T-helper 1 cell treated with Interleukin-12 subunit alpha and Interleukin-12 subunit beta and Interleukin-4 antibody, amounts not matched to agents 30 μg/mL and 1 μg/mL, for 36 hours (primary cell): Measurements from ENCODE around the gene DNLZ.

Source experiments
- H3K27ac Mint-ChIP-seq: one replicate; pipeline ENCODE4 v1.8.0; 2021; ENCODE audit warnings: mild to moderate bottlenecking, mixed read lengths
- H3K27me3 Mint-ChIP-seq: one replicate; pipeline ENCODE4 v1.8.0; 2021; ENCODE audit warnings: low read depth, mixed read lengths
- H3K36me3 Mint-ChIP-seq: one replicate; pipeline ENCODE4 v1.8.0; 2021; ENCODE audit warnings: low read depth, mixed read lengths
- H3K4me1 Mint-ChIP-seq: one replicate; pipeline ENCODE4 v1.8.0; 2021; ENCODE audit warnings: low read depth, mixed read lengths
- H3K4me3 Mint-ChIP-seq: one replicate; pipeline ENCODE4 v1.8.0; 2021; ENCODE audit warnings: mild to moderate bottlenecking, moderate library complexity, mixed read lengths
- H3K9me3 Mint-ChIP-seq: one replicate; pipeline ENCODE4 v1.8.0; 2021; ENCODE audit warnings: mixed read lengths

Gene DNLZ

DNA sequence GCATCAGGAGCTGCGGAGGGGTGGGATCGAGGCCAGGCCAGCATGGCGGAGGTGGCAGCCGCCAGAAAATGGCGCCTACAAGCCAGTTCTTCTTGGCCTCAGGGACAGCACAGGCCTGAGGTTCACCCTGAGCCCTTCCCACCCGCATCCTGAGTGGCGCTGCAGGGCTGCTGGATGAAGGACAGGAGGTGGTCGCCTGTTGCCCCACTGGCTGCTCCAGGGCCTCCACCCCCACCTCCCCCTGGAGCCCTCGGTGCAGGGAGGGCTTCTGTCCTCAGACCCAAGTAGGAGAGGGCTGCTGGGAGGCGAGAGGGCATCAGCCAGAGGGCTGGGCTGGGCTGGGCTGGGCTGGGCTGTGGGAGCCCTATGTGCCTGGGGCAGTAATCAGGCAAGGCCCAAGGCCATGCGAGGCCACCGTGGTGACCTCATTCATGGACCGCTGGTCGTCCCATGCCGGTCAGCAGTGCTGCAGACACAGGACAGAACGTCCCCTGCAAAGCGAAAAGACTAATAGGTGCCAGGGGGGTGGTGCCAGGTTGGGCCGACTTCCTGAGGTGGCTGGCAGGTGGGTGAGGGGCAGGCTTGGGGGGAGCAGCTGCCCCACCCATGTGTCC, 22.4 kb downstream of the DNLZ start:
- Mint-ChIP-seq H3K4me1 (no peaks in the 10 kb centered on the region), H3K4me3 (no peak overlapping the region), H3K27ac (no peak overlapping the region), H3K9me3 (no peaks in the 10 kb centered on the region), H3K27me3 (no peaks in the 10 kb centered on the region), H3K36me3 (no peaks in the 10 kb centered on the region)

DNA sequence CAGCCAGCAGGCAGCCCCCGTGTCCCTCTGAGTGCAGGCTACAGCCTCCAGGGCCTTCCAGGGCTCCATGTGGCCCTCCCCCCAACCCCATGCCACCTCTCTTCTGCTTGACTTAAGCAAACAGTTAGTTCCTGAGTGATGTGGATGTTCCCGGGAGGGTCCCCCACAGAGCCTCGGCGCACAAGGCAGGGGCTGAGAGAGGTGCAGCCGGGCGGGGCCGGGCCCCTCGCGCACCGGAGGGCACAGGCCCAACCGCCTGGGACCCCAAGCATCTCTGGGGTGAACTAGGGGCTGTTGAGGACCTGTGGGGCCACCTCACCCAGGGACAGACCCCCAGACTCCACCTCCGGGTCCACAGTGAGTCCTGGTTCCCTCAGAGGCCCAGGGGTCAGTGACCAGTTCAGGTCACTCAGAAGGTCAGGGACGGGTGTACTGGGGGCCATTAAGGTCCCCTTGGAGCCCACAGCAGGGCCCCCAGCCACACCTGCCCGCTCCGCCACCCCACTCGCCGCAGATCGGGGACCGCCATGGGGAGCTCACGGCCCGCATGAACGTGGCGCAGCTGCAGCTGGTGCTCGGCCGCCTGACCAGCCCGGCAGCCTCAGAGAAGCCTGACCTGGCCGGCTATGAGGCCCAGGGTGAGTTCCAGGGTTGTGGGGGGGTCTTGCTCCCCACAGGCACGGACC, 23.0 kb downstream of the DNLZ start:
- Mint-ChIP-seq H3K27me3 (no peaks in the 10 kb centered on the region), H3K27ac (no peak overlapping the region), H3K4me1 (no peaks in the 10 kb centered on the region), H3K4me3 (no peak overlapping the region), H3K9me3 (no peaks in the 10 kb centered on the region), H3K36me3 (no peaks in the 10 kb centered on the region)

- no peaks in the 10 kb centered on the region for H3K36me3 Mint-ChIP-seq
- no peaks in the 10 kb centered on the region for H3K4me1 Mint-ChIP-seq
- no peaks in the 10 kb centered on the region for H3K27me3 Mint-ChIP-seq
- no peaks in the 10 kb centered on the region for H3K9me3 Mint-ChIP-seq
- H3K27ac Mint-ChIP-seq = no peak overlapping the region
- no peak overlapping the region for H3K4me3 Mint-ChIP-seq
These were observed 23.6 kb downstream of the DNLZ start for GRCh38 chr9:136339958-136340310.

GRCh38 chr9:136339173-136339957, 24.2 kb downstream of the DNLZ start:
- Mint-ChIP-seq H3K36me3 (no peaks in the 10 kb centered on the region), H3K27me3 (no peaks in the 10 kb centered on the region), H3K4me1 (no peaks in the 10 kb centered on the region), H3K27ac (no peak overlapping the region), H3K4me3 (no peak overlapping the region), H3K9me3 (no peaks in the 10 kb centered on the region)

GRCh38 chr9:136338511-136338910, 25.0 kb downstream of the DNLZ start:
- no peak overlapping the region for H3K27ac Mint-ChIP-seq
- no peaks in the 10 kb centered on the region for H3K9me3 Mint-ChIP-seq

DNA sequence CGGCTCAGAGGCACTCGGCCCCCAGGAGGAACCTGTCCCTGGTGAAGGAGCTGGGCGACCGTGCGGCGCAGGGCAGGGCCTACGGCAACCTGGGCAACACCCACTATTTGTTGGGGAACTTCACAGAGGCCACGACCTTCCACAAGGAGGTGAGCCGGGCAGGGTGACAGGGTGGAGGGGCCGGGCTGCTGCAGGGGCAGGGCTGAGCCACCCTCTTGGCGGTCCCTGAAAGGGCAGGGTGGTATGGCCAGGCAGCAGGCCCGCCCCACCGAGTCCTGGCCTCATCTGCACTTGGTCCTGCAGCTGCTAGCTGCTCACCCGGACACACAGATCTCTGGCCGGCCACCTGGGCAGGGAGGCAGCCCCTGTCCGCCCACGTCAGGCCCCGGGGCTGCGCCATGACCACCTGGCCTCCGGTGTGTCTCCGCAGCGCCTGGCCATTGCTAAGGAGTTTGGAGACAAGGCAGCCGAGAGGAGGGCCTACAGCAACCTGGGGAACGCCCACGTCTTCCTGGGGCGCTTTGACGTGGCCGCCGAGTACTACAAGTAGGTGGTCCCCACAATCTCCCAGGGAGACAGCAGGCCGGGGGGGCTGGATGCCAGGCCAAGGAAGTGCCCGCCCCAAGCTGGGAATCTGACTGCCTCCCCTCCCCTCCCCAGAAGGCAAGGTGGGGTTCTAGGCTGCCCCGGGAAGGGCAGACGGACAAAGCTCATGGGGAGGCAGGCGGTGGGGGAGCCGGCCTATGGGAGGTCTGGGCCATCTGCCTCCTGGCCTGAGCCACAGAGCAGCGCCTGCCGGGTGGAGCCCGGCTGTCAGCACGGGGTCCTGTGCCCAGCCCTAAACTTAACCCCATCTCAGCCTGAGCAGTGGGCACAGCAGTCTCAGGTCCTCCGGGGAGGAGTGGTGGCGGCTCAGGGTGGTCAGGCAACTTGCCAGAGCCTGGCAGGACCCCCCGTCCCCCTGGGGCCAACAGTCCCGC, 25.8 kb downstream of the DNLZ start:
- Mint-ChIP-seq H3K4me3 (no peak overlapping the region), H3K4me1 (no peaks in the 10 kb centered on the region), H3K9me3 (no peaks in the 10 kb centered on the region), H3K27ac (no peak overlapping the region), H3K36me3 (no peaks in the 10 kb centered on the region), H3K27me3 (no peaks in the 10 kb centered on the region)

More at GRCh38 chr9:136338511-136338910, 25.0 kb downstream of the DNLZ start:
- Mint-ChIP-seq H3K27me3 (no peaks in the 10 kb centered on the region), H3K4me1 (no peaks in the 10 kb centered on the region), H3K36me3 (no peaks in the 10 kb centered on the region), H3K4me3 (no peak overlapping the region)

DNA sequence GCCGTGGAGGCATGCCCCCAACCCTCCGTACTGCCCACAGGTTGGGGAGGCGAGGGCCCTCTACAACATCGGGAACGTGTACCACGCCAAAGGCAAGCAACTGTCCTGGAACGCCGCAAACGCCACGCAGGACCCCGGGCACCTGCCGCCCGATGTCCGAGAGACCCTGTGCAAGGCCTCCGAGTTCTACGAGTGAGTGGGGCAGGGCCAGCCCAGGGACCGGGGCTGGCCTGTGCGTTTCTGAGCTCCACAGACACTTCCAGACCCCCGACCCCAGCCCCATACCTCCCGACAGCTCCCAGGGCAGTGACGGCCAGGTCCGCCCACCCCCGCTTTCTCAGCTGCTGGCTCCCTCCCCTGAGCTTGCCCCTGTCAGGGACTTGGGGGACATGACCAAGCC, 26.7 kb downstream of the DNLZ start:
- H3K4me1 Mint-ChIP-seq = no peaks in the 10 kb centered on the region
- H3K27me3 Mint-ChIP-seq = no peaks in the 10 kb centered on the region
- H3K4me3 Mint-ChIP-seq = no peak overlapping the region
- H3K27ac Mint-ChIP-seq = no peak overlapping the region
- no peaks in the 10 kb centered on the region for H3K36me3 Mint-ChIP-seq
- H3K9me3 Mint-ChIP-seq = no peaks in the 10 kb centered on the region

DNA sequence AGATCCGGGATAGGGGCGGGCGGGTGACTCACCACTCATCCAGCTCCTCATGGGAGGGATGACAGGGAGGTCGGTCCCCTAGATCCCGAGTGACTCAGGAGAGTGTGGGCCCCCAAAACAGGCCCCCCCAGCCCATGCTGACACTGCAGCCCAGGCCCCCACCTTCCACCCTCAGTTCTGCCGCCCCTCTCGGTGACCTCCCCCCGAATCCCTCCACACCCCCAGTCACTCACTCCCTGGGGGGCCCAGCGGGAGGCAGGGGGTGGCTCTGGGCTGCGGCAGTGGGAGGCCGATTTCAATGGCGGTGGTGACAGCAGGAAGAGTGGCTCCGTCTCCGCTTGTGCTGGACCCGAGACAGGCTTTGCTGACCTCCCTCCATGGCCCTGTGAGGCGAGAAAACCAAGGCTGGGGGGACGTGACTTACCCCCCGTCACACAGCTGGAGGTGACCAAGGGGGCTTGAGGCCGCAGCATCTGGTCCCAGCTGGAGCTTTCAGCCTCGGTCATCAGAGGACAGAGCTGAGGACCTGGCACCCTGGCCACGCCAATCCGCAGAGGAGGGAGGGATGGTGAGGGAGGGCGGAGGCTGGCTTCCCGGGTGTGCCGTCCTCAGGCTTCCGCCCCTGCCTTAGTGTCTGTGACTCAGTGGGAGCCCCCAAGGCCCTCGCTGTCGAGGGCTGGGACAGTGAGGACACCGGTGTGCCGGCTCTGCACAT, 27.2 kb downstream of the DNLZ start:
- no peaks in the 10 kb centered on the region for H3K36me3 Mint-ChIP-seq
- no peak overlapping the region for H3K4me3 Mint-ChIP-seq
- no peaks in the 10 kb centered on the region for H3K27me3 Mint-ChIP-seq
- no peak overlapping the region for H3K27ac Mint-ChIP-seq
- no peaks in the 10 kb centered on the region for H3K9me3 Mint-ChIP-seq
- no peaks in the 10 kb centered on the region for H3K4me1 Mint-ChIP-seq

DNA sequence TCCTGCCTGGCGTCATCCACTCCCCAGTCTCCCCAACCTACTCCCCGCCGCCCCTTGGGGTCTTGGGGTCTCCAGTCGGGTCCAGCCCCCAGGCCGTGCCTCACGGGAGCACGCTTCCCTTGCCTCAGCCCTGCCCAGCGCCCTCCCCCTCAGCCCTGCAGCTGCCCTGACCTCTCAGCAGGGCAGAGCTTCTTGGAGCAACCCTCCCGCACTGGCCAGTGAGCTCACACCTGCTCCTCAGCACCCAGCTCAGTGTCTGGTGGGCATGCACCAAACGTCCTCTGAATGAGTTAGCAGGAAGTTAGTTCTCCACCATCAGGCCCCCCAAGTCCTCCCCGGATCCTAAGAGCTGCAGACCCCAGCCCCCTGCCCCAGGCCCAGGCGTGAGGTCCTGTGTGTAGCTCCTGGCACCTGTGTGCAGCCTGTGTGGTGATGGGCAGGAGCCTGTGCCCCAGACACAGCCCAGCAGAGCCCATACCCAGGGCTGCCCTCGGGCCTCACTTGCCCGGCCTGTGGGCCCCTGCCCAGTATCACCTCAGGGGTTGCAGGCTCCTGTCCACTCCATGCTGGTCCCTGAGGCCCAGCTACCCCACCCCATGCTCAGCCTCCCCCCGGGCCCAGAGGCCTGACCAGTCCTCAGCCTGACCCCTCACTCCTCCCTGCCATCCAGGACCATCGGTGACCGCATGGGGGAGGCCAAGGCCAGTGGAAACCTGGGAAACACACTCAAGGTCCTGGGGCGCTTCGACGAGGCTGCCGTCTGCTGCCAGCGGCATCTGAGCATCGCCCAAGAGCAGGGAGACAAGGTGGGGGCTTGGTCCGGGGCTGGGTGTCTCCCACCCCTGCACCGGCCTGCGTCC, 28.0 kb downstream of the DNLZ start:
- Mint-ChIP-seq H3K27ac (no peak overlapping the region), H3K9me3 (no peaks in the 10 kb centered on the region), H3K4me3 (no peak overlapping the region), H3K27me3 (no peaks in the 10 kb centered on the region), H3K36me3 (no peaks in the 10 kb centered on the region), H3K4me1 (no peaks in the 10 kb centered on the region)

DNA sequence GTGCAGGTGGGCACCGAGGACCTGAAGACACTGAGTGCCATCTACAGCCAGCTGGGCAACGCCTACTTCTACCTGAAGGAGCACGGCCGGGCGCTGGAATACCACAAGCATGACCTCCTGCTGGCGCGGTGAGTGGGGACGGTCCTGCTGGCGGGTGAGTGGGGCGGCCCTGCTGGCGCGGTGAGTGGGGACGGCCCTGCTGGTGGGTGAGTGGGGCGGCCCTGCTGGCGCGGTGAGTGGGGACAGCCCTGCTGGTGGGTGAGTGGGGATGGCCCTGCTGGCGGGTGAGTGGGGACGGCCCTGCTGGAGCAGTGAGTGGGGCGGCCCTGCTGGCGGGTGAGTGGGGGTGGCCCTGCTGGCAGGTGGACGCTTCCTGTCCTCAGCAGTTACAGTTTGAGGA, 29.0 kb downstream of the DNLZ start:
- Mint-ChIP-seq H3K4me3 (no peak overlapping the region), H3K27ac (no peak overlapping the region), H3K27me3 (no peaks in the 10 kb centered on the region), H3K4me1 (no peaks in the 10 kb centered on the region), H3K36me3 (no peaks in the 10 kb centered on the region), H3K9me3 (no peaks in the 10 kb centered on the region)

GRCh38 chr9:136333486-136333885, 30.1 kb downstream of the DNLZ start:
- Mint-ChIP-seq H3K4me1 (no peaks in the 10 kb centered on the region), H3K4me3 (no peak overlapping the region), H3K27ac (no peak overlapping the region), H3K36me3 (no peaks in the 10 kb centered on the region), H3K27me3 (no peaks in the 10 kb centered on the region), H3K9me3 (no peaks in the 10 kb centered on the region)

DNA sequence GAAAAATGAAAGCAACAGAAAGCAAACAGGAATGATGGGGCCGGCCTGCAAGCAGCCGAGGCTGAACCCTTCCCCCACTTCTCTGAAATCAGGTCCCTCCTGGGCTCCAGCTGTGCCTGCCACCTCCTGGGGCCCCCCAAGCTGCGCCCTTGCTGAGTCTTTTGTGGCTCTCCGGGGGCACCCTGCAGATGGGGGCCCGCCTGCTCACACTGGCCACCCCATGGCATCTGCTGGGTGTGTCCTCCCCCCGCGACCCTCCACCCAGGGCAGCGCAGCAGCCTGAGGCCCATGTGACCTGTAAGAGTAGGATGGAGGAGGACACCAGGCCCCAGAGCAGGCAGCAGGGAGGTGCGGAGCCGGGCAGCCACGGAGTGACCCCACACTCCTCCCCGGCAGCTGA, 30.5 kb downstream of the DNLZ start:
- Mint-ChIP-seq H3K9me3 (no peaks in the 10 kb centered on the region), H3K27me3 (no peaks in the 10 kb centered on the region), H3K4me3 (no peak overlapping the region), H3K4me1 (no peaks in the 10 kb centered on the region), H3K27ac (no peak overlapping the region), H3K36me3 (no peaks in the 10 kb centered on the region)

- no peaks in the 10 kb centered on the region for H3K27me3 Mint-ChIP-seq
- no peak overlapping the region for H3K4me3 Mint-ChIP-seq
- H3K36me3 Mint-ChIP-seq = no peaks in the 10 kb centered on the region
- H3K4me1 Mint-ChIP-seq = no peaks in the 10 kb centered on the region
- H3K9me3 Mint-ChIP-seq = no peaks in the 10 kb centered on the region
- H3K27ac Mint-ChIP-seq = no peak overlapping the region
These were observed 31.0 kb downstream of the DNLZ start for GRCh38 chr9:136332482-136332983.
